Mucosa of rectum (tissue), 2 donors: ENCODE measurements around the gene CITED2.

ENCODE experiments used
- H3K27ac ChIP-seq, 2 donors: one replicate each; pipeline ENCODE4 v1.7.0; 2013; ENCODE audit warnings: inconsistent platforms in 2 of 2, low read depth in 2 of 2, low read length in 2 of 2
- H3K27me3 ChIP-seq, 2 donors: one replicate each; pipeline ENCODE4 v1.7.0; 2013; ENCODE audit warnings: low read length in 2 of 2; ENCODE audit not compliant: control insufficient read depth in 2 of 2, insufficient read depth in 2 of 2
- H3K36me3 ChIP-seq, 2 donors: one replicate each; pipeline ENCODE4 v1.7.0; 2013; ENCODE audit warnings: low read length in 2 of 2; ENCODE audit not compliant: control insufficient read depth in 2 of 2, insufficient read depth in 2 of 2
- H3K4me1 ChIP-seq, 2 donors: one replicate each; pipeline ENCODE4 v1.7.0; 2013; ENCODE audit warnings: low read length in 2 of 2, mild to moderate bottlenecking in 1 of 2; ENCODE audit not compliant: control insufficient read depth in 2 of 2, insufficient read depth in 2 of 2
- H3K4me3 ChIP-seq, 2 donors: one replicate each; pipeline ENCODE4 v1.7.0; 2013; ENCODE audit warnings: low read length in 2 of 2
- H3K9ac ChIP-seq, 2 donors: one replicate each; pipeline ENCODE4 v1.7.0; 2013; ENCODE audit warnings: low read length in 2 of 2, low read depth in 1 of 2, mild to moderate bottlenecking in 1 of 2
- H3K9me3 ChIP-seq, 2 donors: one replicate each; pipeline ENCODE4 v1.7.0; 2013; ENCODE audit warnings: low read length in 2 of 2; ENCODE audit not compliant: control insufficient read depth in 2 of 2
- donor health status: healthy.
- donor health status: Normal muscosa, but diverticular disease.

The CITED2 gene

DNA sequence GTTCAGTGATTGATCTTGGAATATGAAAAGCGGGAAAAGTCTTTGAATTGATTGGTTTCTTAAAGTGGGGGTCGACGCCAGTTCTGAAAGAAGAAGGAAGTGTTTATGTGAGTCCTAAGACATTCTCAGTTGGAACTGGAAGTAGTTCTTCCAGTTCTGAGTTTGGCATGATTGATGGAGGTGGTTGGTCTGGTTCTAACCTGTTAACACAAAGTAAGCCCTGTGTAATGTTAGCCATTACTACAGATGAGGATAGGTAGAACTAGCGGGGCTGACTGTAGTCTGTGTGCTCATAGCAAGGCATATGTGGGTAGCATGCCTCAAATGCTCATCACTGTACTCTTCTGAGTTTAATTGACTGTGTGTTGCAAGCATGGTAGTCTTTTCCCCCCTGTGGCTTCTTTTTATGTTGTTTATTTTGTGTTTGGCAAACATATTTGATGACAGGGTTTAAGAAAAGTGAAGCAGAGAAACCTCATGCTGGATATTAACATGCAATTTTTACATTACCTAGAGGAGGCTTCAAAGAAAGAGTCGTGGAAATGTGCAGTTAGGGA, 24.9 kb downstream of the CITED2 start:
- Histone ChIP-seq H3K9me3 (no peaks in the 10 kb centered on the region), H3K4me3 (no peak overlapping the region)

DNA sequence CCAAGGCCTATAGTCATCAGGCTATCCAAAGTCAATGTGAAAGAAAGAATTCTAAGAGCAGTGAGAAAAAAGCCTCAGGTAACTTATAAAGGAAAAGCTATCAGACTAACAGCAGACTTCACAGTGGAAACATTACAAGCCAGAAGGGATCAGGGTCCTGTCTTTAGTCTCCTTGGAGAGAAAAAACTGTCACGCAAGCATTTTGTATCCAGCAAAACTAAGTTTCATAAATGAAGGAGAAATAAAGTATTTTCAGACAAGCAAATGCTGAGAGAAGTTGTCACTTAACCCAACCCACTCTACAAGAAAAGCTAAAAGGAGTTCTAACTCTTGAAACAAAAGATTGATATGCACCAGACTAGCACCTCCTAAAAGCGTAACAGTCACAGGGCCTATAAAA, 28.1 kb downstream of the CITED2 start:
- Histone ChIP-seq H3K9me3 (no peaks in the 10 kb centered on the region), H3K36me3 (no peaks in the 10 kb centered on the region), H3K4me1 (no peaks in the 10 kb centered on the region), H3K27me3 (no peaks in the 10 kb centered on the region), H3K9ac (no peak overlapping the region), H3K4me3 (no peak overlapping the region), H3K27ac (no peak overlapping the region)

More for the DNA sequence above, 24.9 kb downstream of the CITED2 start:
- no peak overlapping the region for H3K9ac ChIP-seq
- H3K36me3 ChIP-seq: no peaks in the 10 kb centered on the region
- no peaks in the 10 kb centered on the region for H3K4me1 ChIP-seq
- H3K27me3 ChIP-seq: no peaks in the 10 kb centered on the region
- H3K27ac ChIP-seq: no peak overlapping the region

DNA sequence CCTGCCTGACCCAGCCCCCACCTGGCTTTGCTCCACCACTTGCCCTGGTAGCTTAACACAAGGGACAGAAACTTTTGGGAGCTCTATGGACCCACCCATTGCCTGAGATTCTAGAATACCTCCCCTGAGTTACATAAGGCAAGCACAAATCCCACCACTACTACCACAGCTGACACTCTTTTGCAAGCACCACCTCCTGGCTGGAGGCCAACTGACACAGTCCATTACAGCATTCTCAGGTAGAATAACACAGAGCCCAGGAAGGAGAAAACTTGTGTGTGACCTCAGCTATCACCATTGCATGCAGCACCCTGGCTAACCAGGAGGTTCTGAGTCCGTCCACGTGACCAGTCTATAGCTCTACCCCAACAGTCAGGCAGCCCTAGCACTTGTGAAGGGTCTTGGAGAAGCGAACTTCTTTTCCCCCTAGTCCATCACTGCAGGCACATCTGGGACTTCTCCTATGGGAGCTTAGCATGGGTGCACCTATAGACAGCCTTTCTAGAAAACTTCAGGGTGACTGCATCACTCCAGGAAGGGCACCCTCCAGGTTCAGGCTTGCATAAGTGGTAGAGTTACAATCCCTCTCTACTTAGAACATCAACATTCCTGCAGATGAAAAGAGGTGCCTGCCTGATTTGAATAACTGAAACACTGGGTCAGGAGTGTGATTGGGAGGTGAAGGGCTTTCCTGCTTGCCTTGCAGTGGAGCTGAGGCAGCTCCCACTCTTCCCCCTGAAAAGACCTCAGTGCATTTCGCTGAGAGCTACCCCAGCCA, 30.1 kb downstream of the CITED2 start:
- no peaks in the 10 kb centered on the region for H3K36me3 ChIP-seq
- H3K4me1 ChIP-seq: no peaks in the 10 kb centered on the region
- no peaks in the 10 kb centered on the region for H3K27me3 ChIP-seq
- H3K9ac ChIP-seq: no peak overlapping the region
- no peaks in the 10 kb centered on the region for H3K9me3 ChIP-seq
- H3K4me3 ChIP-seq: no peak overlapping the region
- no peak overlapping the region for H3K27ac ChIP-seq

DNA sequence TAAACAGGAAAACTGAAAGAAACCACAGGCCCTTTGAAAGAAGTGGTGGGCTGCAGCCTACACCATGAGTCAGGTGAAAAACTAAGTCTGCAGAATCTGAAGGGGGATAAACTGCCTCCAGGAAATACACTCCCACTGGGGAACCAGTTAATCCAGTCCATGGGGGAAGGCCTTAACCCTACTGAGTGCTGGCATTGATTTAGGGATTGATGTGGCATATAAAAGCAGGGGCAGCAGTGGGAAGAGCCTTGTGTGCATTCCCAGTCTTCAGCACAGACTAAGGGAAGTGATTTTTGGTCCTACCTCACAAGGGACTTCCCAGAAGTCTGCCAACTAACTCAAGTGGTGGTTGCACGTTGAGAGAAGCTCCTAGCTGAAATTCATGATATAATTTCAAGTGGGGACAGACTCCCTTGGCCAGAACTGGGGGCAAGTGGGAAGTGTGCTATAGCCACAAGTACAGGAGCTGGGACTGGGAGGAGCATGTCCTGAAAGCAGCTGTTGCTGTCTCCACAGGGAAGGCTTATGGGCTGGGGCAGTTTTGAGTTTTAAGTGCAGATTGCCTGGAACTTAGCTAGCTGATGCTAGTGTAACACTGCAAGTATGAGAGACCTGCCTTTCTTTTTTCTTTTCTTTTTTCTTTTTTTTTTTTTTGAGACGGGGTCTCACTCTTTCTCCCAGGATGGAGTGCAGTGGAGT, 31.2 kb downstream of the CITED2 start:
- no peak overlapping the region for H3K27ac ChIP-seq
- no peaks in the 10 kb centered on the region for H3K27me3 ChIP-seq
- H3K4me3 ChIP-seq: no peak overlapping the region
- no peak overlapping the region for H3K9ac ChIP-seq
- no peaks in the 10 kb centered on the region for H3K4me1 ChIP-seq
- no peaks in the 10 kb centered on the region for H3K36me3 ChIP-seq
- H3K9me3 ChIP-seq: no peaks in the 10 kb centered on the region

DNA sequence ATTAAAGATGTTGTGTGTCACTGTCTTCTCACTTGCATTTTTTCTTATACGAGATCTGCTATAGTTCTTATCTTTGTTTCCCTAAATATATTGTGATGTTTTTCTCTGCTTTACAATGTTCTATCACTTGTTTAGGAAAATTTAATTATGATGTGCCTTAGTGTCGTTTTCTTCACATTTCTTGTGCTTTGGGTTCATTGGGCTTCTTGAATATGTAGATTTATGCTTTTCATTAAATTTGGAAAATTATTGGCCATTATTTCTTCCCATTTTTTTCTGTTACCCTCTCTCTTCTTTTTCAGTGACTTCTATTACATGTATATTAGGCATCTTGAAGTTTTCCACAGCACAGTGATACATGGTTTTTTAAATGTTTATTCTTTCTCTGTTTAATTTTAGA, 33.4 kb downstream of the CITED2 start:
- Histone ChIP-seq H3K4me3 (no peak overlapping the region), H3K36me3 (no peaks in the 10 kb centered on the region), H3K27ac (no peak overlapping the region), H3K4me1 (no peaks in the 10 kb centered on the region), H3K9ac (no peak overlapping the region), H3K9me3 (no peaks in the 10 kb centered on the region), H3K27me3 (no peaks in the 10 kb centered on the region)

DNA sequence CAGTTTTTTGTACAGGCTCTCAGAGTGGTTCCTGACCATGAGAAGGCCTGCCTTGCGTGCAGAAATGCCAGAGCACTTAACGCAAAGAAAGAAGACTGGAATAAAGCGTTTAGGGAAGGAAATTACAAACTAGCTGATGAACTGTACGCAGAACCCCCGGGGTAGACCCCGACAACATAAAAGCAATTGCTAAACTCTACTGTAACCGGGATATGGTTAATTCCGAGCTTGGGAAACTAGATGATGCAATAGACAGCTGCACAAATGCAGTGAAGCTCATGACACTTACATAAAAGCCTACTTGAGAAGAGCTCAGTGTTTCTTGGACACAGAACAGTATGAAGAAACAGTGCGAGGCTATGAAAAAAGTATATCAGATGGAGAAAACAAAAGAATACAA, 35.7 kb downstream of the CITED2 start:
- H3K36me3 ChIP-seq: no peaks in the 10 kb centered on the region
- no peak overlapping the region for H3K9ac ChIP-seq
- no peaks in the 10 kb centered on the region for H3K4me1 ChIP-seq
- peak overlapping the region in 1 of 2 donors; percentile 57 for H3K27ac ChIP-seq
- no peaks in the 10 kb centered on the region for H3K9me3 ChIP-seq
- H3K27me3 ChIP-seq: no peaks in the 10 kb centered on the region
- no peak overlapping the region for H3K4me3 ChIP-seq

DNA sequence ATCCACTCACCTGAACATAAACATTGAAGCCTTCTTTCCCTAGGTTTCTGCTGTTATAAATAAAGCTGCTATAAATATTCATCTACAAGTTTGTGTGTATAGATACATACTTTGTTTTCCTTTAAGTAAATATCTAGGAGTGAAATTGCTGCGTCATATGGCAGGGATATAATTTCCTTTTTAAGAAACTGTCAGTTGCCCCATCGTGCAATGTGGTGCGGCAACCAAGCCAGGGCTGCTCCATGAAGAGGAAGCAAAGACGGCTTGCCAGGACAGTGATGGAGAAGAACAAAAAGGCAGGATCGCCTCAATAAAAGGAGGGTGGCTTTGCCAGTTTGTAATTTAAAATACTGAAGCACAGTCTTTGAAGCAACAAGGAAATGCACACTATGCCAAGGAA, 36.6 kb downstream of the CITED2 start:
- H3K36me3 ChIP-seq: no peaks in the 10 kb centered on the region
- no peaks in the 10 kb centered on the region for H3K9me3 ChIP-seq
- no peak overlapping the region for H3K9ac ChIP-seq
- H3K27me3 ChIP-seq: no peaks in the 10 kb centered on the region
- H3K4me1 ChIP-seq: no peaks in the 10 kb centered on the region
- no peak overlapping the region for H3K4me3 ChIP-seq
- H3K27ac ChIP-seq: no peak overlapping the region

DNA sequence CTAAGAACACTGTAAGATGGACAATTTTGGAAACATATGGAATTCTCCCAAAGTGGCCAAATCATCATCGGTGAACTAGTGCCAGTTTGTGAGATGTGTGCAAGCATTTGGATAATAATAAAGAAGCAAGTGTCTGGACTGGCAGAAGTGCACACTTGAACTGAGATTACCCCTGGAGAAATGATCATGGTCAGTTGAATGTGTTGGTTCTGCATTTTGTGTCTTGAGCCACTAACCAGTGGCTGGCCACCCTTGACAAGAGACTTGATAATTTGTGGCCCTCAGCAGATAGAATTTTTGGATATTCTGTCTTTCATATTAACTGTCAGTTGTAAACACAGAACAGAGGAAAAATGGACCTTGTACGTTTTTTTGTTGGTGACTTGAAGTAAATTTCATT, 37.4 kb downstream of the CITED2 start:
- Histone ChIP-seq H3K36me3 (no peaks in the 10 kb centered on the region), H3K27me3 (no peaks in the 10 kb centered on the region), H3K9me3 (no peaks in the 10 kb centered on the region), H3K4me1 (no peaks in the 10 kb centered on the region), H3K4me3 (no peak overlapping the region), H3K9ac (no peak overlapping the region), H3K27ac (no peak overlapping the region)

DNA sequence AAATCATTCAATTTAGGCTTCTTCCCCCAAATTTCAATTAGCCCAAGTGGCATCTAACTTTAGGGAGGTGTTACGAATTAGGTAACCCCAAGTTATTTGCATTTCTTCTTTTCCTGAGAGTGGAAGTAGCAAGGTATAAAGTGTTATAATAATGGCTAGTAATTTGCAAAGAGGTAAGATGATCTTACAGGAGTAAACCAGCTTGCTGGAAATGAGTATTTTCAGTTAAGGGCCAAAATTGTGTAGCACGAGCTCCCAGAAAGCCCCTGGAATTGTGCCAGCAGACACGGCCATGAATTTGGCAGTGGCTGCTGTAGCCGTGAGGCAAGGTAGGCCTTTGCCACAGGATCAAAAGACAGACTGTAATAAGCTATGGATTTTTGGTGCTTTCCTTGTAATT, 38.0 kb downstream of the CITED2 start:
- Histone ChIP-seq H3K27me3 (no peaks in the 10 kb centered on the region), H3K27ac (no peak overlapping the region), H3K9me3 (no peaks in the 10 kb centered on the region), H3K4me1 (no peaks in the 10 kb centered on the region), H3K4me3 (no peak overlapping the region), H3K9ac (no peak overlapping the region), H3K36me3 (no peaks in the 10 kb centered on the region)

DNA sequence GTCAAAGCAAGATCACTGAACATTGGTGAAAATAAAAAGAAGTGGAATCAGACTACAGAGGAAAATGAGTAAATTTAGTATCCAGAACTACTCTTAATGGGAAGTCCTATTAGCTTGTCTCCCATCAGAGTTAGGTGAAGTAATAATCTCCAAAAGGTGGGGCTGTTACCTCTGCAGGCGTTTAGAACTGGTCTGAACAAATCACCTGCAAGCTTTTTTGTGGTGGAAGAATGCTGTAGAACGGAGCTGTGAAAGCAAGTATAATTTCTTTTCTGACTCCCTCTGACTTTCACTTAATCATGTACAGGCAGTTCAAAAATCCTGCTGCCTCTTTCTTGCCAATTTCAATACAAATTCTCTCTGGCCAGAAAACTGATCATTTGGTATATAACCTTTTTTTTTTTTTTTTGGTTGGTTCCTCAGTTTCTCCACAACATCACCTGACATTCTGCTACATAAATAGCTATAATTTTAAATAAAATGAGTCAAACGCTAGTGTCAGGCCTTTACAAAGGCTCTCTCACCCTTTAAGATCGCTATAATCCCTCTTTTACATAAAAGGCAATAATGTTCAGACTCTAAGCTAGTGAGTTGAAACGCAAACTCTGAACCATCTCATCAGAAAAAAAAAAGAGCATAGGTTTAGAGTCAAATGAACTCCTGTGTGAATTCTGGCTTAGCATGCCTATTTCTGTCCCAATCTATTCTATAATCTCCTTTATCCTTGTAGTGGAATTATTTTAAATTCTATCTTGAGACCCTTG, 38.8 kb downstream of the CITED2 start:
- Histone ChIP-seq H3K9ac (no peak overlapping the region), H3K4me3 (no peak overlapping the region), H3K27ac (no peak overlapping the region), H3K9me3 (no peaks in the 10 kb centered on the region), H3K36me3 (no peaks in the 10 kb centered on the region), H3K4me1 (no peaks in the 10 kb centered on the region), H3K27me3 (no peaks in the 10 kb centered on the region)
